ENCODE measurements around the gene SHH. TPM values are rescaled to one million over a fixed set of nuclear protein-coding genes. Genes with fewer than 3 reads are reported as not detected.

The SHH gene
- total and polyA plus RNA-seq, 2 of the 13 experiments (the other 11 are each of a cell fraction or from before 2014, with no cell fraction given): 1.9 to 3.4 TPM

DNA sequence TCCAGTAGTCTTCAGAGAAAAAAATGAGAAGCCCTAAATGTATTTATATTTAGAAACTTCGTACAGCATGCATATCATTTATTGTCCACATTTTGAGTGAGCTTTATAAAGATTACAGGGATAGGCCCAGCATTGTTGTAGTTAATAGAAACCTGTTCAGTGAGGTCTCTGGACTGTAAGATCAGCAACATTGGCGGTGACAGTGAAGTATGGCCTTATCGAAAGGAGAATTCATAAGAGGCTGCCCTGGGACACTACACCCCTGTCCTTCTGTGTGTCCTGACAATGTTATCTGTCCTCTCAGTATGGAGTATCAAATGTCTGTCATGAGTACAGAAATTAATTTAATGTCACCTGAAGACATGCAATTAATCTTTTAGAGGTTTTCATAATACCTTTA is 57.2 kb downstream of the SHH start (continued):
- TF ChIP-seq, protein P1, sequence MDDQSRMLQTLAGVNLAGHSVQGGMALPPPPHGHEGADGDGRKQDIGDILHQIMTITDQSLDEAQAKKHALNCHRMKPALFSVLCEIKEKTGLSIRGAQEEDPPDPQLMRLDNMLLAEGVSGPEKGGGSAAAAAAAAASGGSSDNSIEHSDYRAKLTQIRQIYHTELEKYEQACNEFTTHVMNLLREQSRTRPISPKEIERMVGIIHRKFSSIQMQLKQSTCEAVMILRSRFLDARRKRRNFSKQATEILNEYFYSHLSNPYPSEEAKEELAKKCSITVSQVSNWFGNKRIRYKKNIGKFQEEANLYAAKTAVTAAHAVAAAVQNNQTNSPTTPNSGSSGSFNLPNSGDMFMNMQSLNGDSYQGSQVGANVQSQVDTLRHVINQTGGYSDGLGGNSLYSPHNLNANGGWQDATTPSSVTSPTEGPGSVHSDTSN (CRISPR knock-in tag; IDR thresholded peaks at IDR 0.05; ENCODE audit: borderline replicate concordance): no peak
- no peak for TF ChIP-seq ZNF878 (CRISPR knock-in tag; IDR thresholded peaks at IDR 0.05)
- TF ChIP-seq RFXAP (CRISPR knock-in tag; IDR thresholded peaks at IDR 0.05; ENCODE audit: borderline replicate concordance): no peak
- no peak for TF ChIP-seq ZNF180 (CRISPR knock-in tag; IDR thresholded peaks at IDR 0.05; ENCODE audit: borderline replicate concordance, low read depth)
- no peak for TF ChIP-seq MEF2D (CRISPR knock-in tag; IDR thresholded peaks at IDR 0.05)

DNA sequence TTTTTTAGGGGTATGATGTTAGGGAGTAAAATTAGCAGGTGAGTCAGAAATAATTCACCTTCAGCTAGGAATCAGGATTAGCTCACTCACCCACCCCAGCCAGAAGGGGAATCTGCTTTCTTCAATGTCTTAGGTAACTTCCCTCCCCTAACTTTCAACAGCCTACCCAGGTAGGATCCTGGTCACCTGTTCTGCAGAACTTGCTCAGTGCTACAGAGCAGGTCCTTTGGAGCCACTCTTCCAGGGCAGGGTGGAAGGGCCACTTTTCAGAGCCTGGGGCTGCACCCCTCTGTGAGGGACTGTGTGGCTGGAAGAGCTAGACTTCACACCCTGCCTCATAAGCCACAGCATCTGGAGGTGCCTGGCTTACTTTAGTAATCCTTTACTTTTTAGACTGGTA is 58.1 kb downstream of the SHH start:
- Histone ChIP-seq H3K27ac (ENCODE audit: extremely low read length, insufficient read depth, low read length) (no peak overlapping the region), H3K79me2 (ENCODE audit: insufficient read depth, low read length) (peaks cover 80% of the 10 kb centered on the region), H3K9me3 (ENCODE audit: low read length) (no peaks in the 10 kb centered on the region), H3K4me1 (ENCODE audit: insufficient read depth, low read length) (no peaks in the 10 kb centered on the region), H2AFZ (ENCODE audit: low read length) (no peak overlapping the region), H3K4me3 (replicated peaks in 1 of 3; ENCODE audit: insufficient read depth in 1 of 3, low read depth in 2 of 3, low read length in 3 of 3) (no peak overlapping the region), H4K20me1 (ENCODE audit: insufficient read depth, low read length) (peaks cover 33% of the 10 kb centered on the region), H3K9ac (ENCODE audit: insufficient read depth, low read depth, low read length) (no peak overlapping the region), H3K4me2 (ENCODE audit: low read depth, low read length) (no peak overlapping the region), H3K36me3 (replicated peaks in 1 of 2; ENCODE audit: control insufficient read depth in 1 of 2, insufficient read depth in 2 of 2, low read length in 2 of 2) (peaks cover 8 to 53% of the 10 kb centered on the region in 2 experiments; a peak in 4 of 5 replicates), H3K27me3 (ENCODE audit: control insufficient read depth in 1 of 2, insufficient read depth in 2 of 2, low read length in 2 of 2) (no peaks in the 10 kb centered on the region)
- POLR2A ChIA-PET: no interaction called here
- in situ Hi-C loops (cut with HindIII; ENCODE audit: extremely low pct_ligation_motif_present, low pct_unique_long_range_greater_than_20kb) (loop anchor here (25.0 kb wide), 1 partner anchor 367 kb away; no protein-coding TSS in a partner anchor), intact Hi-C loops (cut with micrococcal nuclease; ENCODE audit: unreplicated experiment) (no loop called here)
- no peak for FAIRE-seq
- CTCF ChIA-PET (ENCODE audit: low intra/inter-chr PET ratio, low total read pairs): no interaction called here
- ATAC-seq: peak; percentile 35; the same call in 1 of the 3 replicates
- BruUV-seq (replicated peaks): no TSS peak
- no peak for DNase-seq (ENCODE audit: low spot score)
- TF ChIP-seq ZNF782 (CRISPR knock-in tag; IDR thresholded peaks at IDR 0.05; ENCODE audit: borderline replicate concordance) (no peak), MAF1 (CRISPR knock-in tag; IDR thresholded peaks at IDR 0.05; ENCODE audit: borderline replicate concordance) (no peak), NFE2L2 (IDR thresholded peaks at IDR 0.05; ENCODE audit: low read length) (no peak), ZNF224 (CRISPR knock-in tag; IDR thresholded peaks at IDR 0.05) (no peak), MYC (CRISPR knock-in tag; IDR thresholded peaks at IDR 0.05; ENCODE audit: borderline replicate concordance) (no peak), ZNF773 (CRISPR knock-in tag; IDR thresholded peaks at IDR 0.05; ENCODE audit: borderline replicate concordance) (no peak), HNRNPL (IDR thresholded peaks at IDR 0.05; ENCODE audit: low read depth, low read length) (no peak), ZNF33B (CRISPR knock-in tag; IDR thresholded peaks at IDR 0.05) (no peak), CREBL2 (CRISPR knock-in tag; IDR thresholded peaks at IDR 0.05; ENCODE audit: borderline replicate concordance) (no peak), ZNF7 (CRISPR knock-in tag; IDR thresholded peaks at IDR 0.05) (no peak), SP2 (CRISPR knock-in tag; IDR thresholded peaks at IDR 0.05) (no peak), SP1 (IDR thresholded peaks at IDR 0.05) (no peak), SP1 (CRISPR knock-in tag; IDR thresholded peaks at IDR 0.05) (no peak)
- TF ChIP-seq, protein P2, sequence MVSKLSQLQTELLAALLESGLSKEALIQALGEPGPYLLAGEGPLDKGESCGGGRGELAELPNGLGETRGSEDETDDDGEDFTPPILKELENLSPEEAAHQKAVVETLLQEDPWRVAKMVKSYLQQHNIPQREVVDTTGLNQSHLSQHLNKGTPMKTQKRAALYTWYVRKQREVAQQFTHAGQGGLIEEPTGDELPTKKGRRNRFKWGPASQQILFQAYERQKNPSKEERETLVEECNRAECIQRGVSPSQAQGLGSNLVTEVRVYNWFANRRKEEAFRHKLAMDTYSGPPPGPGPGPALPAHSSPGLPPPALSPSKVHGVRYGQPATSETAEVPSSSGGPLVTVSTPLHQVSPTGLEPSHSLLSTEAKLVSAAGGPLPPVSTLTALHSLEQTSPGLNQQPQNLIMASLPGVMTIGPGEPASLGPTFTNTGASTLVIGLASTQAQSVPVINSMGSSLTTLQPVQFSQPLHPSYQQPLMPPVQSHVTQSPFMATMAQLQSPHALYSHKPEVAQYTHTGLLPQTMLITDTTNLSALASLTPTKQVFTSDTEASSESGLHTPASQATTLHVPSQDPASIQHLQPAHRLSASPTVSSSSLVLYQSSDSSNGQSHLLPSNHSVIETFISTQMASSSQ (IDR thresholded peaks at IDR 0.05; ENCODE audit: low read depth): no peak
- TF ChIP-seq, protein P2 (CRISPR knock-in tag; IDR thresholded peaks at IDR 0.05; ENCODE audit: borderline replicate concordance): no peak
- TF ChIP-seq, protein P3, sequence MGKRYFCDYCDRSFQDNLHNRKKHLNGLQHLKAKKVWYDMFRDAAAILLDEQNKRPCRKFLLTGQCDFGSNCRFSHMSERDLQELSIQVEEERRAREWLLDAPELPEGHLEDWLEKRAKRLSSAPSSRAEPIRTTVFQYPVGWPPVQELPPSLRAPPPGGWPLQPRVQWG (CRISPR knock-in tag; IDR thresholded peaks at IDR 0.05; ENCODE audit: borderline replicate concordance, low read depth): no peak

Data from HepG2 (cell line).